ENCODE data around the gene CAMK2G.
"Not testable (repeated sequence)": the region's sequence is repeated elsewhere in the genome, so short reads cannot be mapped to it uniquely, and the experiment has no call there.

The CAMK2G gene

DNA sequence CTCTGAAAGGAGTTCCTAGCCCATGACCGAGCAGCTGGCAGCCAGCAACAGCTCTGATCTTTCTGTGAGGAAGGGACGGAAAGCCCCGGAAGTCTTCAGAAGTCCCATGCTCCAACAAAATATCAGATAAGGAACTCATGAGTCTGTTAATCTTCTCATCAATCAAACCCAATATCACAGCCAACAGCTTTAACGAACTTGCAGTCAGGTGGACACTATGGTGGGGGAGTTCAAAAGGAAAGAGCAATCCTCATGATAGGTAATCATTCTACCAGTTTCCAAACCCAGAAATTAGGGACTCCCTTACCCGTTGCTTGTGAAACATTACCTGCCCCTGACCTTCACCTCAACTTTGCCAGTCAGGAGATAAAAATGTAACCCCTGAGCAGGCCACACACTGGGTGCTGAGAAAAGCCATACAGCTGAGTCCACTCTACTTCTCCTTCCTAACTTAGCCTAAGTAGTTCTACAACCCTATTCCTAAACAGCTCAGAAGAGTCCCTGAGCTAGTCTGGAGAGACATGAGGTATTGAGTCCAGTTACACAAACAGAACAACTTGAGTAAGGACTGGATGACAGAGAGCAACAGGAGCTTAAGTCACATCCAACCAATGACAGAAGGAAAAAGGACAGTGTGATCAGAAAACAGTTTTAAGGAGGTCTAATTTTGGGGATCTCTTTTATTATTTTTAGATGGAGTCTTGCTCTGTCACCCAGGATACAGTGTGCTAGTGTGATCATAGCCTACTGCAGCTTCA is 65.1 kb downstream of the CAMK2G start:
- no peak for DNase-seq

- no peak for DNase-seq
Observed at GRCh38 chr10:73808021-73808815, 66.1 kb downstream of the CAMK2G start.

GRCh38 chr10:73807471-73807870 is 66.9 kb downstream of the CAMK2G start:
- DNase-seq = no peak

DNA sequence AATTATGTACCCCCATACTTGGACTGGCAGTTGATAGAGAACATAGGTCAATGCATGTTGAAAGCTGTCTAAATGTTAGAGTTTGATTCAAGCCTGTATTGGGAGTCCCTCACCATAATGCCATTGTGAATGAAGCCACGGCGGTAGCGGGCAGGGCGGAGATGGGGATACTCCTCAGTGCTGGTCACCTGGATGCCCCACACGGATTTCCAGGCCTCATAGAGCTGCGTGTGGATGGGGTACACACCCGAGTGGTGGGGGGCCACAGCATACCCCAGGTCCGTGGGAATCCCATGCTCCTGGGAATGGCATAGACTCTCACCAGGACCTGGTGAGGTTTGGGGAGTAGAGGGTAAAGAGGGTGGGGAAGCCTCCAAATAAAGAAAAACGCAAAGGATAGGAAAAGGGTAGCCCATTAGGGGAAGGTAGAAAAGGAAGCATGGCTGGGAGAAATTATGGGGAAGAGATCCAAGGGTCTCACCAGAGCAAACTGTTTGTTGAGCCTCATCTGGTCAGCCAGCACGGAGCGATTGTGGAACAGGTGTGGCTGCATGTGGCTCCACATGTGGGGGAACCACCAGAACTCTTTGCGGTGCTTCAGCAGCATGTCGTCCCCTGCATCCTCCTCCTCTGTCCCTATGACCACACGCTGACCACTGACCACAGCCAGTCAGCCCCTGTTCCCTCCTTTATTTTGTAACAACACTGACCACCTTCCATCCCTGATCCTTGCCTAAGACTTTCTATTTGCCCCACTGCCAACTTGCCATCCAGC is 68.0 kb downstream of the CAMK2G start:
- DNase-seq = no peak

DNA sequence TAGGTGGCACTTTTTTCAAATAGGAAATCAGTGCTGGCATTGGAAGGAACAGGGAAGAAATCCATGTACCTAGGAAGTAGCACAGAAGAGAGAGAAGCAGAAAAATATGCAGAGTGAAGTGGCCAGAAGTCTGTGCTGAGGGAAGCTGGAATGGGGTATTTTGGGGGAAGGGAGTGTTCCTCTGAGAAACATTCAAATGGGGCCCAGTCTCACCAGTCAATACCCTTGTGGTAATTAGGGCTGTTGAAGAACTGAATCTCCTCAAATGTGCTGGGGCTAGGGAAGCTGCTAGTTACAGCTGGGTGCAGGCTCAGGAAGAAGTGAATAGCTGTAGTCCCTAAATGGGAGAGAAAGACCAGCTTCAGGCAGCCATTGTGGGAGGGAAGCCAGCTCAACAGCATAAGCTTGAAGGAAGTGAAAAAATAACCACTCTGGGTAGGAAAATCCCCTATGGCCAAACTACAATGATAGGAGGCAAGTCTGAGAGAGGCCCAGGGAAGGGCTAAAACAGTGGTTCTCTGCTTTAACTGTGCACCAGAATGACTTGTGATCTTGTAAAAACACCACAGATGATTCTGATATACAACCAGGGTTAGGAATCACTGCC is 70.6 kb downstream of the CAMK2G start:
- DNase-seq = no peak

DNA sequence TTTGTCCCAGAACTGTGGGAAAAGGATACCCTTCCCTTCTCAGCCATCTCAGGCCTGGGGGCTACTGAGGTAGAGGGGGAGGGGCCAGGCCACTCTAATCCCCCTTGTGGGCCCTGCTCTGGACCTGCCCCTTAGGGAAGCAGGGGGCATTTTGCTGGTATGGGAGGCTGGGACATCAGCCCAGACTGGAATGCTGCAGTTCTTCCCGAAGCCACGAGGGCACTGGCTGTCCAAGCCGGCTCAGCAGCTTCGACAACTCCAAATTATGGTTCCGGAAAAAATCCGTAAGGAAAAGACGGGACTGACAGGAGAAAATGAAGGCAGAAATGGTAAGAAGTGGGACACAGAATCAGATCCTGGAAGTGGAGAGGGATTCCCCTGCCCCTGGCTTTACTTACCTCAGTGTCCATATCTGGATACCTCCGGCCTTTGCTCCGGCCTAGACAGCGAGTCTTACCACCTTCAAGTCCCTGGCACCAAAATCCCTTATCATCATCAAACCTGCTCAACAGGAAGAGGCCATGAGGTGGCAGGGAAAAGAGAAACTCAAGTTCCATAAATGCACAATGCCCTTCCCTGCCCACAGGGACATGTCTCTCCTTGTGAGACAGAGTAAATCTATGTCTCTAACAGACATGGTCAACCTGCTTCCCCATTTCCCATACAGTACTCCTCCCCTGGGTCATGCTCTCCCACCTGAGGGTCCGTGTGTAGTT is 71.9 kb downstream of the CAMK2G start:
- no peak for DNase-seq

DNA sequence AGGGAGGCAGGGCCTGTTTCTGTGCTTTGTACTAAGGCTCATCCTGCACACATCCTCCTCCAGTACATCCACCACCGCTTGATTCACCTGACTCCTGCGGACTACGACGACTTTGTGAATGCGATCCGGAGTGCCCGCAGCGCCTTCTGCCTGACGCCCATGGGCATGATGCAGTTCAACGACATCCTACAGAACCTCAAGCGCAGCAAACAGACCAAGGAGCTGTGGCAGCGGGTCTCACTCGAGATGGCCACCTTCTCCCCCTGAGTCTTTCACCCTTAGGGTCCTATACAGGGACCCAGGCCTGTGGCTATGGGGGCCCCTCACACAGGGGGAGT is 73.1 kb downstream of the CAMK2G start:
- DNase-seq = no peak

DNA sequence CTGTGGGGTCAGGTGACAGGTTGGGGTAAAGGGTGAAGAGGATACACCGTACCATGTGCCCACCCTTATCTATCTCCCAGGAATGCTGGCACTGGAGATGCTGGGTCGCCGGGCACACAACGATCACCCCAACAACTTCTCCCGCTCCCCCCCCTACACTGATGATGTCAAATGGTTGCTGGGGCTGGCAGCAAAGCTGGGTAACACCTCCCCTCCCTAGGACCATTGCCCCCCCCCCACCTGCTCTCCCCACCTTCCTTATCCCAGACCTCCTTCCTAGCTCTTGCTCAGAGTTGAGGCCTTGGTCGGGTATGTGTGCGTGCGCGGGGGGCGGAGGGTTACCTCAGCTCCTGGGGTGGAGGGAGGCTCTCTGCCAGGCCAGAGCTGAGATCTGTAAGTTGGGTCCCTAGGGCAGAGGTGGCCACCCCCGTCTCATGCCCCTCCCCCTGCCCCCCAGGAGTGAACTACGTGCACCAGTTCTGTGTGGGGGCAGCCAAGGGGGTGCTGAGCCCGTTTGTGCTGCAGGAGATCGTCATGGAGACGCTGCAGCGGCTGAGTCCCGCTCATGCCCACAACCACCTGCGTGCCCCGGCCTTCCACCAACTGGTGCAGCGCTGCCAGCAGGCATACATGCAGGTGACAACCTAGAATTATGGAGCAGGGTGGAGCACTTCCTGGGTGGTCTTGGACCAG is 73.6 kb downstream of the CAMK2G start:
- DNase-seq = no peak

DNA sequence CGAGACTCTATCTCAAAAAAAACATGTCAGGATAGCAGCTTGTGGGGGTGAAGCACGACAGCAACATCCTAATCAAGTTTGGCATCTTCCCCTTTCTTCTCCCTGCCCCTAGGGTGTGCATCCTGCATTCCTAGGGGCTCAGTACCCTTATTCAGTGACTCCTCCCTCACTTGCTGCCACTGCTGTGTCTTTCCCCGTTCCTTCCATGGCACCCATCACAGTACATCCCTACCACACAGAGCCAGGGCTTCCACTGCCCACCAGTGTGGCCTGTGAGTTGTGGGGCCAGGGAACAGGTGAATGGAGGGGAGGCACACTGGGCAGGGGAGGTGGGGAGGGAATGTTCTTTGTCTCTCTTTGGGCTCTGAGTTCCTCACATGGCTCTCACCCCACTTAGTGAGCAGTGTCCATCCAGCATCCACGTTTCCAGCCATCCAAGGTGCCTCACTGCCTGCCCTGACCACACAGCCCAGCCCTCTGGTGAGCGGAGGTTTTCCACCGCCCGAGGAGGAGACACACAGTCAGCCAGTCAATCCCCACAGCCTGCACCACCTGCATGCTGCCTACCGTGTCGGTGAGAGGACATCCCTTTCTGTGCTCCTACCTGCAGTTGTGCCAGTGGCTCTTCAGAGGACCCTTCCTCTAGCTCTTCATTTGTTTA is 74.3 kb downstream of the CAMK2G start:
- no peak for DNase-seq

GRCh38 chr10:73798927-73799560 is 75.3 kb downstream of the CAMK2G start:
- no peak for DNase-seq

DNA sequence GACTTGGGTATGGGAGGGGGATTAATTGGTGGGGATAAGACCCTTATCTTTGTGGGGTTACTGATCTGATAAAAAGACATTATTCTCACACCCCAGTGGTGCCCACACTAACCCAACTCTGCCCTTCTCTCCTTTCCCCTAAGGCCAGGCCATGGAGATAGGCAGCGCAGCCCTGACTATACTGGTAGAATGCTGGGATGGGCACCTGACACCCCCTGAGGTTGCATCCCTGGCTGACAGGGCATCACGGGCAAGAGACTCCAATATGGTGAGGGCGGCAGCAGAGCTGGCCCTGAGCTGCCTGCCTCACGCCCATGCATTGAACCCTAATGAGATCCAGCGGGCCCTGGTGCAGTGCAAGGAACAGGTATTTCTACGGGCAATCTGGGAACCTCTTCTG is 76.3 kb downstream of the CAMK2G start:
- DNase-seq = no peak

DNA sequence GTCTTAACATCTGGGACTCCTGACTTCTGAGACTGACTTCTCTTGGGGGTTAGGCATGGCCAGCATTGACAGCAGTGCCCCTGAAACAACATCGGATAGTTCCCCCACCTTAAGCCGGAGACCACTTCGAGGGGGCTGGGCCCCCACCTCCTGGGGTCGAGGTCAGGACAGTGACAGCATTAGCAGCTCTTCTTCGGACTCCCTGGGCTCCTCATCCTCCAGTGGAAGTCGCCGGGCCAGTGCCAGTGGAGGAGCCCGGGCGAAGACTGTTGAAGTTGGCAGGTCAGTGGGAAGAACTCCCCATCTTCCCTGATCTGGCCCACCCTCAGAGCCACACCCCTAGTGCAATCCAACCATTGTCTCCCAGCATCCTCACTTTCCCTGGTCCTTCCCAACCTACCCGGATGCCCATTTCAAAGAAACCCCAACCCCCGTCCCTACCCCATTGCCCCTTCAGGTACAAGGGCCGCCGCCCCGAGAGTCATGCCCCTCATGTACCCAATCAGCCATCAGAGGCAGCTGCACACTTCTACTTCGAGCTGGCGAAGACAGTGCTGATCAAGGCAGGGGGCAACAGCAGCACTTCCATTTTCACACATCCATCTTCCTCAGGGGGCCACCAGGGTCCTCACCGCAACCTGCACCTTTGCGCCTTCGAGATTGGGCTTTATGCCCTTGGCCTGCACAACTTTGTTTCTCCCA is 76.9 kb downstream of the CAMK2G start:
- no peak for DNase-seq

- DNase-seq = no peak
Observed at GRCh38 chr10:73796766-73797165, 77.6 kb downstream of the CAMK2G start.

DNA sequence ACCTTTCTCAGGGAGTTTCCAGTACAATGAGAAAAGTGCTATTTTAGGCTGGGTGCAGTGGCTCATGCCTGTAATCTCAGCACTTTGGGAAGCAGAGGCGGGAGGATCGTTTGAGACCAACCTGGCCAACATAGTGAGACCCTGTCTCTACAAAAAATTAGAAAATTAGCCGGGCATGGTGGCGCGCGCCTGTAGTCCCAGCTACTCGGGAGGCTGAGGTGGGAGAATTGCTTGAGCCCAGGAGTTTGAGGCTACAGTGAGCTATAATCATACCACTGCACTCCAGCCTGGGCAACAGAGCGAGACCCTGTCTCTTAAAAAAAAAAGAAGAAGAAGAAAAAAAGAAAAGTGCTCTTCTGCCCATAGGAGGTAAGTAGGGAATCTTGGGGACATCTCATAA is 78.3 kb downstream of the CAMK2G start:
- DNase-seq = not testable (repeated sequence)

- DNase-seq = not testable (repeated sequence)
Observed at GRCh38 chr10:73795491-73795890, 78.9 kb downstream of the CAMK2G start.

DNA sequence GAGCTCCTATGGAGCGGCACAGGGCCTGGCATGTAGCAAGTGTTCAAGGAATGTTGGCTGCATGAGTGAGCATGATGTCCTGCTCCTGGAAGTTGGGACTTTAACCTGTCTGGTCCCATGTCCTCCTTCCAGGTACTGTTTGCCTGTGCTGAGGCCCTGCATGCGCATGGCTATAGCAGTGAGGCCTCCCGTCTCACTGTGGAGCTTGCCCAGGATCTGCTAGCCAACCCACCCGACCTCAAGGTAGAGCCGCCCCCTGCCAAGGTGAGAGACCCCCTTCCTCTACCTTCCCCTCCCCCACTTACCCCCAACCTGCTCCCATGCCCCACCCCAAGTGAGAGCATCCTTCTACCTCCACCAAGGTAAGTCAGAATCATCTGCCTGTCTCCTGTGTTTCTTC is 80.9 kb downstream of the CAMK2G start:
- no peak for DNase-seq

GRCh38 chr10:73791871-73792400 is 82.4 kb downstream of the CAMK2G start:
- DNase-seq = no peak

GRCh38 chr10:73790886-73791625 is 83.3 kb downstream of the CAMK2G start:
- DNase-seq = no peak

- no peak for DNase-seq
Observed at GRCh38 chr10:73789659-73790055, 84.7 kb downstream of the CAMK2G start.

Measured in CD4-positive, alpha-beta T cell treated with Interleukin-4 for 1 hour (primary cell).